ENCODE data around the gene P2RX4.

DNA sequence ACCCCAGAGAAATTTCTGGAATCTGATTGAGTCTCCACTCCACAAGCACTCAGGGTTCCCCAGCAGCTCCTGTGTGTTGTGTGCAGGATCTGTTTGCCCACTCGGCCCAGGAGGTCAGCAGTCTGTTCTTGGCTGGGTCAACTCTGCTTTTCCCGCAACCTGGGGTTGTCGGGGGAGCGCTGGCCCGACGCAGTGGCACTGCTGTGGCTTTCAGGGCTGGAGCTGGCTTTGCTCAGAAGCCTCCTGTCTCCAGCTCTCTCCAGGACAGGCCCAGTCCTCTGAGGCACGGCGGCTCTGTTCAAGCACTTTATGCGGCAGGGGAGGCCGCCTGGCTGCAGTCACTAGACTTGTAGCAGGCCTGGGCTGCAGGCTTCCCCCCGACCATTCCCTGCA lies 23.7 kb downstream of the P2RX4 start:
- no peak for TF ChIP-seq EZH2 (IDR thresholded peaks at IDR 0.05; ENCODE audit: borderline replicate concordance, low read depth, low read length, poor library complexity, severe bottlenecking)
- TF ChIP-seq, protein P1, sequence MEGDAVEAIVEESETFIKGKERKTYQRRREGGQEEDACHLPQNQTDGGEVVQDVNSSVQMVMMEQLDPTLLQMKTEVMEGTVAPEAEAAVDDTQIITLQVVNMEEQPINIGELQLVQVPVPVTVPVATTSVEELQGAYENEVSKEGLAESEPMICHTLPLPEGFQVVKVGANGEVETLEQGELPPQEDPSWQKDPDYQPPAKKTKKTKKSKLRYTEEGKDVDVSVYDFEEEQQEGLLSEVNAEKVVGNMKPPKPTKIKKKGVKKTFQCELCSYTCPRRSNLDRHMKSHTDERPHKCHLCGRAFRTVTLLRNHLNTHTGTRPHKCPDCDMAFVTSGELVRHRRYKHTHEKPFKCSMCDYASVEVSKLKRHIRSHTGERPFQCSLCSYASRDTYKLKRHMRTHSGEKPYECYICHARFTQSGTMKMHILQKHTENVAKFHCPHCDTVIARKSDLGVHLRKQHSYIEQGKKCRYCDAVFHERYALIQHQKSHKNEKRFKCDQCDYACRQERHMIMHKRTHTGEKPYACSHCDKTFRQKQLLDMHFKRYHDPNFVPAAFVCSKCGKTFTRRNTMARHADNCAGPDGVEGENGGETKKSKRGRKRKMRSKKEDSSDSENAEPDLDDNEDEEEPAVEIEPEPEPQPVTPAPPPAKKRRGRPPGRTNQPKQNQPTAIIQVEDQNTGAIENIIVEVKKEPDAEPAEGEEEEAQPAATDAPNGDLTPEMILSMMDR (conservative IDR thresholded peaks at IDR 0.05; ENCODE audit: low read depth, low read length), result no peak

Data from A673 (cell line).